Astrocyte (in vitro differentiated cells and primary cell): Measurements from ENCODE around the gene ZMIZ1. TPM values are rescaled to one million over a fixed set of nuclear protein-coding genes. Genes with fewer than 3 reads are reported as not detected.

Source experiments
- DNase-seq: peaks from one replicate; pipeline ENCODE4 v3.0.0-alpha.2; 2010; ENCODE audit warnings: low read depth
- FAIRE-seq: peaks from 2 replicates; lab custom pipeline; 2011; peaks lifted over from hg19 to GRCh38; lab: Jason Lieb, UNC
- H2AFZ ChIP-seq: 2 replicates; pipeline ENCODE4 v1.6.0; 2012; ENCODE audit warnings: low read depth, low read length, inconsistent platforms
- H3K27ac ChIP-seq: 2 replicates; pipeline ENCODE4 v1.5.1; 2011; ENCODE audit warnings: low read depth, low read length, inconsistent platforms
- H3K27me3 ChIP-seq: 2 replicates; pipeline ENCODE4 v1.6.0; 2011; ENCODE audit warnings: low read length, inconsistent platforms; ENCODE audit not compliant: insufficient read depth
- H3K36me3 ChIP-seq: 2 replicates; pipeline ENCODE4 v1.5.1; 2011; ENCODE audit warnings: low read length, inconsistent platforms; ENCODE audit not compliant: insufficient read depth
- H3K4me1 ChIP-seq: 2 replicates; pipeline ENCODE4 v1.5.1; 2011; ENCODE audit warnings: low read length, inconsistent platforms; ENCODE audit not compliant: insufficient read depth
- H3K4me2 ChIP-seq: 2 replicates; pipeline ENCODE4 v1.6.0; 2012; ENCODE audit warnings: low read length, inconsistent platforms
- H3K4me3 ChIP-seq: 2 replicates; pipeline ENCODE4 v1.5.1; 2011; ENCODE audit warnings: low read depth, mild to moderate bottlenecking, low read length, inconsistent platforms; ENCODE audit not compliant: insufficient read depth
- H3K79me2 ChIP-seq: 2 replicates; pipeline ENCODE4 v1.6.0; 2012; ENCODE audit warnings: mild to moderate bottlenecking, low read length, inconsistent platforms; ENCODE audit not compliant: insufficient read depth
- H3K9ac ChIP-seq: 2 replicates; pipeline ENCODE4 v1.6.0; 2012; ENCODE audit warnings: mild to moderate bottlenecking, low read length, inconsistent platforms
- H3K9me3 ChIP-seq: 2 replicates; pipeline ENCODE4 v1.5.1; 2012; ENCODE audit warnings: low read depth, mild to moderate bottlenecking, low read length, inconsistent platforms; ENCODE audit not compliant: insufficient read depth
- H4K20me1 ChIP-seq: 2 replicates; pipeline ENCODE4 v1.6.0; 2012; ENCODE audit warnings: low read length, inconsistent platforms; ENCODE audit not compliant: insufficient read depth
- H3K27ac Mint-ChIP-seq: one replicate; pipeline ENCODE4 v1.8.0; 2021; ENCODE audit warnings: mild to moderate bottlenecking, mixed read lengths; ENCODE audit not compliant: unreplicated experiment
- H3K27me3 Mint-ChIP-seq: one replicate; pipeline ENCODE4 v1.8.0; 2021; ENCODE audit warnings: low read depth, mixed read lengths; ENCODE audit not compliant: unreplicated experiment
- H3K36me3 Mint-ChIP-seq: one replicate; pipeline ENCODE4 v1.8.0; 2021; ENCODE audit warnings: low read depth, mixed read lengths; ENCODE audit not compliant: unreplicated experiment
- H3K4me1 Mint-ChIP-seq: one replicate; pipeline ENCODE4 v1.8.0; 2021; ENCODE audit warnings: low read depth, mixed read lengths; ENCODE audit not compliant: unreplicated experiment
- H3K4me3 Mint-ChIP-seq: one replicate; pipeline ENCODE4 v1.8.0; 2021; ENCODE audit warnings: mild to moderate bottlenecking, moderate library complexity, mixed read lengths; ENCODE audit not compliant: unreplicated experiment
- H3K9me3 Mint-ChIP-seq: one replicate; pipeline ENCODE4 v1.8.0; 2021; ENCODE audit warnings: mild to moderate bottlenecking, mixed read lengths; ENCODE audit not compliant: unreplicated experiment
- CTCF ChIP-seq: IDR thresholded peaks from 2 replicates; pipeline ENCODE4 v1.5.1; 2011; ENCODE audit warnings: low read depth, mild to moderate bottlenecking, inconsistent platforms, low read length, moderate library complexity; ENCODE audit not compliant: insufficient read depth
- EZH2 ChIP-seq: IDR thresholded peaks from 2 replicates; pipeline ENCODE4 v1.6.1; 2012; ENCODE audit warnings: mild to moderate bottlenecking, low read length, inconsistent platforms; ENCODE audit not compliant: insufficient read depth
- total RNA-seq: library from RNA; stranded (reverse); gene quantifications from 2 replicates; pipeline ENCODE4 v1.2.1, GENCODE V29; 2021

Gene ZMIZ1
- total RNA-seq, 1 donor from 2014 or later = 45.5 TPM

DNA sequence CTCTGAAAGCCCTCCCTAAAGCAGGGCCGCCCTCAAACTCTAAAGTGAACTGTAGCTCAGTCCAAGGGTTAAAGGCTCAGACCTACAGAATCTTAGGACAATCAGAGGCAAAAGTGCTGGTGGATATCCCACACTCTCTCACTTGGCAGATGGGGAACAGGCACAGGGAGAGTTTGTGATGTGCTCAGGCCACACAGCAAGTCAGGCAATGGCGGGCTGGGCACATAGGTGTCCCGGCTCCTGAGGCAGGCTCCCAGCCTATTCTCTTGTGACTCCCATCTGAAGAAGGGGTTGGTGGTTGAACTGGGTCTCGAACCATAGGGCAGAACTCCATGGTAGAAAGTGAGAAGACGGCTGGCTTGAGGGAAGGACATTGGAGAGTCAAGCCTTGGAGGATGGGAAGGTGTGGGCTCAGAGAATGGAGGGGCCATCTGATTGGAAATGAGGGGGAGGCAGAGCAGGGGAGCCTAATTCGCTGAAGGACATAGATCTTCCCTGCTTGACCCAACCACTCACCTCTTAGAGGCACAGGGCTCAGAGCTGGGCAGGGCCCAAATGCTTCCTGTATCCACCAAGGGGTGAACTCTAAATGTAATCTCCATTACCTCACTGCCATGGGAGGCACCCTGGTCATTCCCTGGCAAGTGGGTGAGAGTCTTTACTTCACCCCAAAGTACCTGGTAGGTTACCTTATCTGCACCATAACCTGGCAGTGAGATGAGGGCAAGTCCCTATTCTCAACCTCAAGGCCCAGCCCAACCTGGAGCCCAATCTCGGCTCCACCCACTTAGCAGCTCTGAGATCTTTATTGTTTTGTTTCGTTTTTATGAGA lies 4.9 kb upstream of the ZMIZ1 start:
- H3K4me1 ChIP-seq = peaks cover 13% of the 10 kb centered on the region
- Mint-ChIP-seq H3K36me3 (no peaks in the 10 kb centered on the region), H3K27ac (no peak overlapping the region), H3K4me3 (no peak overlapping the region), H3K27me3 (peaks cover 59% of the 10 kb centered on the region), H3K4me1 (peaks cover 1% of the 10 kb centered on the region), H3K9me3 (no peaks in the 10 kb centered on the region)
- no peaks in the 10 kb centered on the region for H4K20me1 ChIP-seq
- peaks cover 10% of the 10 kb centered on the region for H3K27me3 ChIP-seq
- no peak overlapping the region for H3K27ac ChIP-seq
- no peak overlapping the region for H3K4me3 ChIP-seq
- H3K9me3 ChIP-seq = no peaks in the 10 kb centered on the region
- no peak overlapping the region for H3K9ac ChIP-seq
- no peaks in the 10 kb centered on the region for H3K36me3 ChIP-seq
- H3K4me2 ChIP-seq = no peak overlapping the region
- TF ChIP-seq CTCF (no peak), EZH2 (no peak)
- DNase-seq (no peak), FAIRE-seq (no peak)
- no peak overlapping the region for H2AFZ ChIP-seq
- no peaks in the 10 kb centered on the region for H3K79me2 ChIP-seq

DNA sequence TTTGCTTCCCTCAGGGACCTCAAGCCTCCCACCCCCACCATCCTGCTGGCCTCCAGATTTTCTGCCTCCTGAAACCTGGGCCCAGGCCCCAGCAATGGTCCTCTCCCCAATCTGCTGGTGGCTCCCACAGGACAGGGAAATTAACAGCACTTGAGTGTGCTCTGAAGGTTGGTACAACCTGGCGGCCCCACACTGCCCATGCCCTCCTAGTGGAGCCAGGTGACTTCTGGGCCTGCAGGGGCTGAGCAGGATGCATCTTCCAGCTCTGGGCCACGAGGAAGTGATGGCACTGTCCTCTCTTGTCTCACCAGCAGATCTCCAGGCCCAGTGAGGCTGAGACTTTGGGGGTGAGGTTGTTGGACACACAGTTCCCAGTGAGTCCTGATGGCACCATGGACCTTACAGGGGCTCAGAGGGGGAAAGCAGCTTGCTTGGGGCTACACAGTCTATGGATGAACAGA lies 3.6 kb upstream of the ZMIZ1 start:
- H3K4me3 Mint-ChIP-seq = no peak overlapping the region
- peaks cover 13% of the 10 kb centered on the region for H3K4me1 ChIP-seq
- peaks cover 8% of the 10 kb centered on the region for H3K27me3 ChIP-seq
- no peak overlapping the region for H2AFZ ChIP-seq
- H3K27me3 Mint-ChIP-seq = peaks cover 48% of the 10 kb centered on the region
- H3K4me3 ChIP-seq = no peak overlapping the region
- no peaks in the 10 kb centered on the region for H3K9me3 Mint-ChIP-seq
- DNase-seq = no peak
- no peak overlapping the region for H3K27ac ChIP-seq
- H3K9me3 ChIP-seq = no peaks in the 10 kb centered on the region
- H3K27ac Mint-ChIP-seq = no peak overlapping the region
- TF ChIP-seq EZH2 (no peak), CTCF (no peak)
- no peak overlapping the region for H3K4me2 ChIP-seq
- H3K4me1 Mint-ChIP-seq = peaks cover 1% of the 10 kb centered on the region
- no peaks in the 10 kb centered on the region for H3K36me3 Mint-ChIP-seq
- FAIRE-seq = no peak
- H3K9ac ChIP-seq = no peak overlapping the region
- H4K20me1 ChIP-seq = peaks cover 5% of the 10 kb centered on the region
- no peaks in the 10 kb centered on the region for H3K36me3 ChIP-seq
- peaks cover 11% of the 10 kb centered on the region for H3K79me2 ChIP-seq

GRCh38 chr10:79065853-79066252 lies 2.9 kb upstream of the ZMIZ1 start:
- no peak for FAIRE-seq
- Histone ChIP-seq H3K9me3 (no peaks in the 10 kb centered on the region), H2AFZ (no peak overlapping the region), H3K4me2 (no peak overlapping the region), H3K36me3 (no peaks in the 10 kb centered on the region), H3K4me1 (peaks cover 13% of the 10 kb centered on the region), H4K20me1 (peaks cover 9% of the 10 kb centered on the region), H3K79me2 (peaks cover 18% of the 10 kb centered on the region), H3K27ac (no peak overlapping the region), H3K27me3 (peaks cover under 1% of the 10 kb centered on the region), H3K9ac (no peak overlapping the region), H3K4me3 (no peak overlapping the region)
- DNase-seq = no peak
- Mint-ChIP-seq H3K4me1 (peaks cover 1% of the 10 kb centered on the region), H3K4me3 (no peak overlapping the region), H3K9me3 (no peaks in the 10 kb centered on the region), H3K27ac (no peak overlapping the region), H3K36me3 (no peaks in the 10 kb centered on the region), H3K27me3 (peaks cover 41% of the 10 kb centered on the region)
- TF ChIP-seq EZH2 = no peak
- TF ChIP-seq CTCF = no peak
